H9 (cell line): ENCODE measurements around the gene LRRK2. TPM values are rescaled to one million over a fixed set of nuclear protein-coding genes. Genes with fewer than 3 reads are reported as not detected.

Experiments
- DNase-seq: peaks from one replicate; pipeline ENCODE4 v3.0.0-alpha.2; 2017
- H2AFZ ChIP-seq: one replicate; pipeline ENCODE4 v1.6.1; 2013; ENCODE audit warnings: mild to moderate bottlenecking, low read length, control low read depth, moderate library complexity
- H2AK5ac ChIP-seq: 2 replicates; pipeline ENCODE4 v1.6.1; 2013; ENCODE audit warnings: low read length, control low read depth, mixed read lengths; ENCODE audit not compliant: insufficient read length
- H2BK120ac ChIP-seq: one replicate; pipeline ENCODE4 v1.6.1; 2013; ENCODE audit warnings: low read depth, mild to moderate bottlenecking, low read length, control low read depth, inconsistent platforms; ENCODE audit not compliant: poor library complexity, severe bottlenecking
- H2BK12ac ChIP-seq: 2 replicates; pipeline ENCODE4 v1.6.1; 2013; ENCODE audit warnings: low read length, control low read depth, mixed read lengths, low read depth; ENCODE audit not compliant: insufficient read length
- H2BK15ac ChIP-seq: 2 replicates; pipeline ENCODE4 v1.6.1; 2013; ENCODE audit warnings: low read depth, low read length, control low read depth
- H2BK20ac ChIP-seq: one replicate; pipeline ENCODE4 v1.6.1; 2013; ENCODE audit warnings: low read depth, mild to moderate bottlenecking, low read length, control low read depth, inconsistent platforms; ENCODE audit not compliant: poor library complexity, severe bottlenecking
- H2BK5ac ChIP-seq: 2 replicates; pipeline ENCODE4 v1.6.1; 2013; ENCODE audit warnings: low read length, control low read depth, mixed read lengths; ENCODE audit not compliant: insufficient read length
- H3K14ac ChIP-seq: 2 replicates; pipeline ENCODE4 v1.6.1; 2013; ENCODE audit warnings: low read length, control low read depth; ENCODE audit not compliant: insufficient read depth
- H3K18ac ChIP-seq: 2 replicates; pipeline ENCODE4 v1.6.1; 2013; ENCODE audit warnings: low read depth, mild to moderate bottlenecking, mixed read lengths, low read length, control low read depth; ENCODE audit not compliant: insufficient read length
- H3K23ac ChIP-seq: 2 replicates; pipeline ENCODE4 v1.6.1; 2013; ENCODE audit warnings: low read length, control low read depth, mixed read lengths, low read depth; ENCODE audit not compliant: insufficient read length
- H3K23me2 ChIP-seq: 2 replicates; pipeline ENCODE4 v1.6.1; 2013; ENCODE audit warnings: low read depth, mild to moderate bottlenecking, mixed read lengths, low read length, control low read depth; ENCODE audit not compliant: insufficient read length, poor library complexity, severe bottlenecking
- H3K27ac ChIP-seq: 2 replicates; pipeline ENCODE4 v1.5.1; 2013; ENCODE audit warnings: low read length, control low read depth, mixed read lengths, low read depth; ENCODE audit not compliant: insufficient read length
- H3K27me3 ChIP-seq: 2 replicates; pipeline ENCODE4 v1.6.1; 2013; ENCODE audit warnings: low read length, control low read depth, inconsistent platforms; ENCODE audit not compliant: insufficient read depth
- H3K4ac ChIP-seq: 2 replicates; pipeline ENCODE4 v1.6.1; 2013; ENCODE audit warnings: low read depth, mild to moderate bottlenecking, control low read depth, inconsistent platforms, low read length, moderate library complexity
- H3K4me1 ChIP-seq: 2 replicates; pipeline ENCODE4 v1.6.1; 2013; ENCODE audit warnings: low read length, control low read depth, inconsistent platforms; ENCODE audit not compliant: insufficient read depth
- H3K4me2 ChIP-seq: 2 replicates; pipeline ENCODE4 v1.6.1; 2013; ENCODE audit warnings: low read length, control low read depth, mixed read lengths; ENCODE audit not compliant: insufficient read length, insufficient read depth
- H3K56ac ChIP-seq: 2 replicates; pipeline ENCODE4 v1.6.1; 2013; ENCODE audit warnings: low read depth, mild to moderate bottlenecking, mixed read lengths, low read length, control low read depth; ENCODE audit not compliant: insufficient read length
- H3K79me1 ChIP-seq: 2 replicates; pipeline ENCODE4 v1.6.1; 2013; ENCODE audit warnings: low read depth, mild to moderate bottlenecking, moderate library complexity, low read length, control low read depth, inconsistent platforms; ENCODE audit not compliant: insufficient read depth, poor library complexity, severe bottlenecking
- H3K79me2 ChIP-seq: 2 replicates; pipeline ENCODE4 v1.6.1; 2013; ENCODE audit warnings: low read length, control low read depth, inconsistent platforms; ENCODE audit not compliant: insufficient read depth
- H3K9ac ChIP-seq: 2 replicates; pipeline ENCODE4 v1.6.1; 2013; ENCODE audit warnings: low read length, control low read depth, mixed read lengths; ENCODE audit not compliant: insufficient read length; ENCODE audit errors: extremely low read depth
- H3K9me3 ChIP-seq: one replicate; pipeline ENCODE4 v1.6.1; 2013; ENCODE audit warnings: low read depth, low read length, inconsistent platforms; ENCODE audit not compliant: control insufficient read depth
- H3T11ph ChIP-seq: one replicate; pipeline ENCODE4 v1.6.1; 2013; ENCODE audit warnings: mild to moderate bottlenecking, low read length, control low read depth, inconsistent platforms
- H4K20me1 ChIP-seq: one replicate; pipeline ENCODE4 v1.6.1; 2013; ENCODE audit not compliant: control insufficient read depth, insufficient read length, insufficient read depth
- H4K5ac ChIP-seq: 2 replicates; pipeline ENCODE4 v1.6.1; 2013; ENCODE audit warnings: low read depth, mild to moderate bottlenecking, mixed read lengths, low read length, control low read depth; ENCODE audit not compliant: insufficient read length
- H4K8ac ChIP-seq: replicated peaks from 2 replicates; pipeline ENCODE4 v1.6.1; 2013; ENCODE audit warnings: low read length, control low read depth, mixed read lengths, low read depth; ENCODE audit not compliant: insufficient read length
- H4K91ac ChIP-seq: 2 replicates; pipeline ENCODE4 v1.6.1; 2013; ENCODE audit warnings: low read depth, mild to moderate bottlenecking, moderate library complexity, mixed read lengths, low read length, control low read depth; ENCODE audit not compliant: insufficient read length
- H3K27ac Mint-ChIP-seq, 3 experiments: 2 replicates in 2 of 3; 3 replicates in 1 of 3; pipeline ENCODE4 v1.8.0; 2020 to 2021; ENCODE audit warnings: mixed read lengths in 3 of 3, mild to moderate bottlenecking in 1 of 3, moderate library complexity in 1 of 3
- H3K27me3 Mint-ChIP-seq: 2 replicates; pipeline ENCODE4 v1.8.0; 2021; ENCODE audit warnings: low read depth, mild to moderate bottlenecking, moderate library complexity, mixed read lengths
- H3K36me3 Mint-ChIP-seq, 3 experiments: 2 replicates in 2 of 3; 3 replicates in 1 of 3; pipeline ENCODE4 v1.8.0; 2020 to 2021; ENCODE audit warnings: low read depth in 3 of 3, mixed read lengths in 3 of 3; ENCODE audit not compliant: insufficient read depth in 1 of 3
- H3K4me1 Mint-ChIP-seq, 2 experiments: 2 replicates each; pipeline ENCODE4 v1.8.0; 2020; ENCODE audit warnings: mixed read lengths in 2 of 2
- H3K4me3 Mint-ChIP-seq, 2 experiments: 2 replicates in 1 of 2; 3 replicates in 1 of 2; pipeline ENCODE4 v1.8.0; 2020 to 2021; ENCODE audit warnings: mild to moderate bottlenecking in 2 of 2, mixed read lengths in 2 of 2, moderate library complexity in 1 of 2
- H3K9me3 Mint-ChIP-seq, 2 experiments: 2 replicates in 1 of 2; 3 replicates in 1 of 2; pipeline ENCODE4 v1.8.0; 2020; ENCODE audit warnings: mild to moderate bottlenecking in 2 of 2, mixed read lengths in 2 of 2, moderate library complexity in 1 of 2
- total RNA-seq: library from RNA; stranded (reverse); gene quantifications from 2 replicates; pipeline ENCODE4 v1.2.1, GENCODE V29; 2021
- TF ChIP-seq, protein P1 (sequence below): fragments of 200-600 bp; sonication (generic); conservative IDR thresholded peaks from 3 replicates; pipeline ENCODE4 v1.8.0; 2021; ENCODE audit warnings: antibody characterized with exemption, mild to moderate bottlenecking

The LRRK2 gene
- total RNA-seq, 1 experiment from 2014 or later: 0.17 TPM

- no peaks in the 10 kb centered on the region; a peak in 1 of 7 replicates for H3K36me3 Mint-ChIP-seq
Measured at GRCh38 chr12:40219760-40220159, 5.0 kb upstream of the LRRK2 start.

More at GRCh38 chr12:40219760-40220159, 5.0 kb upstream of the LRRK2 start:
- no peak overlapping the region for H4K8ac ChIP-seq
- no peaks in the 10 kb centered on the region for H3K79me2 ChIP-seq
- Mint-ChIP-seq H3K27ac (no peak overlapping the region), H3K4me1 (peaks cover 6 to 7% of the 10 kb centered on the region in 2 experiments), H3K27me3 (peaks cover 18% of the 10 kb centered on the region), H3K9me3 (peaks cover 0 to 5% of the 10 kb centered on the region in 2 experiments; a peak in 1 of 5 replicates), H3K4me3 (no peak overlapping the region)
- no peak overlapping the region for H2BK15ac ChIP-seq
- no peak overlapping the region for H2BK120ac ChIP-seq
- no peaks in the 10 kb centered on the region for H3K23me2 ChIP-seq
- H4K91ac ChIP-seq: no peak overlapping the region
- no peaks in the 10 kb centered on the region for H3K79me1 ChIP-seq
- H2BK12ac ChIP-seq: no peak overlapping the region
- H3K56ac ChIP-seq: no peak overlapping the region
- H3K18ac ChIP-seq: no peak overlapping the region
- TF ChIP-seq, protein P1, sequence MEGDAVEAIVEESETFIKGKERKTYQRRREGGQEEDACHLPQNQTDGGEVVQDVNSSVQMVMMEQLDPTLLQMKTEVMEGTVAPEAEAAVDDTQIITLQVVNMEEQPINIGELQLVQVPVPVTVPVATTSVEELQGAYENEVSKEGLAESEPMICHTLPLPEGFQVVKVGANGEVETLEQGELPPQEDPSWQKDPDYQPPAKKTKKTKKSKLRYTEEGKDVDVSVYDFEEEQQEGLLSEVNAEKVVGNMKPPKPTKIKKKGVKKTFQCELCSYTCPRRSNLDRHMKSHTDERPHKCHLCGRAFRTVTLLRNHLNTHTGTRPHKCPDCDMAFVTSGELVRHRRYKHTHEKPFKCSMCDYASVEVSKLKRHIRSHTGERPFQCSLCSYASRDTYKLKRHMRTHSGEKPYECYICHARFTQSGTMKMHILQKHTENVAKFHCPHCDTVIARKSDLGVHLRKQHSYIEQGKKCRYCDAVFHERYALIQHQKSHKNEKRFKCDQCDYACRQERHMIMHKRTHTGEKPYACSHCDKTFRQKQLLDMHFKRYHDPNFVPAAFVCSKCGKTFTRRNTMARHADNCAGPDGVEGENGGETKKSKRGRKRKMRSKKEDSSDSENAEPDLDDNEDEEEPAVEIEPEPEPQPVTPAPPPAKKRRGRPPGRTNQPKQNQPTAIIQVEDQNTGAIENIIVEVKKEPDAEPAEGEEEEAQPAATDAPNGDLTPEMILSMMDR: no peak
- H2BK5ac ChIP-seq: no peak overlapping the region
- H2AFZ ChIP-seq: no peak overlapping the region
- H3K4ac ChIP-seq: no peak overlapping the region
- no peak overlapping the region for H3K23ac ChIP-seq
- H3K14ac ChIP-seq: no peak overlapping the region
- H4K20me1 ChIP-seq: no peaks in the 10 kb centered on the region
- no peak overlapping the region for H3K9ac ChIP-seq
- no peaks in the 10 kb centered on the region for H3K4me1 ChIP-seq
- H3K4me2 ChIP-seq: no peak overlapping the region
- no peak overlapping the region for H3T11ph ChIP-seq
- no peak overlapping the region for H2BK20ac ChIP-seq
- H3K9me3 ChIP-seq: no peaks in the 10 kb centered on the region
- H3K27me3 ChIP-seq: peaks cover 9% of the 10 kb centered on the region
- no peak overlapping the region for H4K5ac ChIP-seq
- H2AK5ac ChIP-seq: no peak overlapping the region
- DNase-seq: no peak
- no peak overlapping the region for H3K27ac ChIP-seq
